ENCODE data around the gene TUBB4A. TPM values are rescaled to one million over a fixed set of nuclear protein-coding genes. Genes with fewer than 3 reads are reported as not detected.
A peak's percentile ranks its signal among the peaks of the same experiment; 100 is the strongest.

The TUBB4A gene
- total RNA-seq, 1 donor from 2014 or later = 43.4 TPM

DNA sequence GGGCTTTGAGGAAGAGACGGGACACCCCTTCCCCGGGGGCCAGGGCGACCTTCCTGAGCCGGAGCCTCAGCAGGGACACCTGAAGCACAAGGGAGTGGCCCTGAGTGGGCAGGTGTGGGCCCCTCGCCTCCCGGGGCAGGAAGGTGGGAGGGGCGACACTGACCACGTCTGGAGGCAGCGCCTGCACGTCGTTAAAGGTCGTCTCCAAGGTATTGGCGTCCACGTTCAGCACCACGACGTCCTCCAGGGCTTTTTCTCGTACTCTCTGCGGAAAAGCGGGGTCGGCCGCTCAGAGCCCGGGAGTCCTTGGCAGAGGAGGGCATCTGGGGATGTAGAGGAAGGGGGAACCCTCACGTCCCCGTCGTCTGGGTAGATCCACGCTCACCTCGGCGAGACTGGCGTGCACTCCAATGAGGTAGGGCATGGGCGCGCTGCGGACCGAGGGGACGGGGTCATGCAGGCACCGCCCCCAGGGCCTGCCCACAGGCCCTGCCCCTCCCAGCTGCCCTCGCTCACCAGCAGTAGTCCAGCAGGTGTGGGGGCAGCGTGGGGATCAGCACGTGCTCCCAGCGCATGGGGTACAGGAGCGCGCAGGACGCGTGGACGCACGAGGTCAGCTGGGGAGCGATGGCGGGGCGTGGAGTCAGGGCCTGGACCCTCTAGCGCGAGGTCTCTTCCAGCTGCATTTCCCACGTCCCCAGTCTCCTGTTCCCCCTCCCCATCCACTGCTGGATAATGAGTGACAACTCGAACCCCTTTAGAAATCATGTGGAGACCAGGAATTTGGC, 26.6 kb downstream of the TUBB4A start:
- H3K4me3 Mint-ChIP-seq (ENCODE audit: low read depth) = peak overlapping the region; percentile 52
- peaks cover 18% of the 10 kb centered on the region for H3K27me3 Mint-ChIP-seq
- DNase-seq (ENCODE audit: low spot score, unreplicated experiment) = no peak
- no peak for TF ChIP-seq CTCF (IDR thresholded peaks at IDR 0.05; ENCODE audit: unreplicated experiment)
- no peaks in the 10 kb centered on the region for H3K36me3 Mint-ChIP-seq (ENCODE audit: insufficient read depth)
- peaks cover 4% of the 10 kb centered on the region for H3K4me1 Mint-ChIP-seq (ENCODE audit: low read depth)
- H3K27ac Mint-ChIP-seq = no peak overlapping the region
- no peaks in the 10 kb centered on the region for H3K9me3 Mint-ChIP-seq (ENCODE audit: low read depth)

DNA sequence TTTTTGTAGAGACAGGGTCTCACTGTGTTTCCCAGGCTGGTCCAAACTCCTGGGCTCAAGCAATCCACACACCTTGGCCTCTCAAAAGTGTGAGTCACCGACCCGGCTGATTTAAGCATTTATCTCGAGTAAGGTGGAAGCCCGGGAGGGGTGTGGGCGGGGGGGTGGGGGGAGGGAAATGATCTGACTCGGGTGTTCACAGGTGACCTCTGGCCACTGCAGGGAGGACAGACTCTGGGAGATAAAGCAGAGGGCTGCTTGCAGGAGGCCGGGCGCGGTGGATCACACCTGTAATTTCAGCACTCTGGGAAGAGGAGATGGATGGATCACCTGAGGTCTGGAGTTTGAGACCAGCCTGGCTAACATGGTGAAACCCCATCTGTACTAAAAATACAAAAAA, 28.5 kb downstream of the TUBB4A start:
- peaks cover 12% of the 10 kb centered on the region for H3K27me3 Mint-ChIP-seq
- H3K27ac Mint-ChIP-seq = peak overlapping the region; percentile 41
- H3K9me3 Mint-ChIP-seq (ENCODE audit: low read depth) = no peaks in the 10 kb centered on the region
- H3K4me1 Mint-ChIP-seq (ENCODE audit: low read depth) = peaks cover 10% of the 10 kb centered on the region
- peaks cover 2% of the 10 kb centered on the region for H3K36me3 Mint-ChIP-seq (ENCODE audit: insufficient read depth)
- DNase-seq (ENCODE audit: low spot score, unreplicated experiment) = no peak
- TF ChIP-seq CTCF (IDR thresholded peaks at IDR 0.05; ENCODE audit: unreplicated experiment) = no peak
- no peak overlapping the region for H3K4me3 Mint-ChIP-seq (ENCODE audit: low read depth)

DNA sequence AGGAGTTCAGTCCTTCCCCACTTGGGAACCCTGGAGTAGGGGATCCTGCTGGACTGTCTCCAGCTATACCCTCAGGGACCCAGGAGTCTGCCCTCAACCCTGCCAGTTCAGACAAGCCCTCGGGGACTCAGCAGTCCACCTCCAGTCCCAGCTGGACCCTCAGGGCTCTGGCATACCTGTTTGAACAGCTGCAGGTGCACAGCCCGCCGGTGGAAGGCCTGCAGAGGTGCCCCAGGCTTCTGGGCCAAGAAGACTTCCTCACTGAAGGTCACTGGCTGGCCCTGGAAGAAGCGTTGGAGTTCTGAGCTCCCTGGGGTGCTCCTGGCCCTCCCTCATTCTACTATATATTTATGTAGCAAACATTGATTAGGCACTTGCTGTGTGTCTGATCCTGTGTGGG, 29.4 kb downstream of the TUBB4A start:
- no peak for TF ChIP-seq CTCF (IDR thresholded peaks at IDR 0.05; ENCODE audit: unreplicated experiment)
- Mint-ChIP-seq H3K9me3 (ENCODE audit: low read depth) (no peaks in the 10 kb centered on the region), H3K4me1 (ENCODE audit: low read depth) (peaks cover 10% of the 10 kb centered on the region), H3K27ac (no peak overlapping the region), H3K27me3 (peaks cover 12% of the 10 kb centered on the region), H3K4me3 (ENCODE audit: low read depth) (no peak overlapping the region), H3K36me3 (ENCODE audit: insufficient read depth) (peaks cover 7% of the 10 kb centered on the region)
- no peak for DNase-seq (ENCODE audit: low spot score, unreplicated experiment)

GRCh38 chr19:6471076-6471475, 31.0 kb downstream of the TUBB4A start:
- no peak overlapping the region for H3K4me3 Mint-ChIP-seq (ENCODE audit: low read depth)
- H3K27ac Mint-ChIP-seq = no peak overlapping the region
- TF ChIP-seq CTCF (IDR thresholded peaks at IDR 0.05; ENCODE audit: unreplicated experiment) = no peak
- no peaks in the 10 kb centered on the region for H3K9me3 Mint-ChIP-seq (ENCODE audit: low read depth)
- peaks cover 8% of the 10 kb centered on the region for H3K27me3 Mint-ChIP-seq
- H3K4me1 Mint-ChIP-seq (ENCODE audit: low read depth) = peaks cover 10% of the 10 kb centered on the region
- H3K36me3 Mint-ChIP-seq (ENCODE audit: insufficient read depth) = peaks cover 11% of the 10 kb centered on the region
- DNase-seq (ENCODE audit: low spot score, unreplicated experiment) = no peak

GRCh38 chr19:6470173-6470572, 31.9 kb downstream of the TUBB4A start:
- Mint-ChIP-seq H3K36me3 (ENCODE audit: insufficient read depth) (peaks cover 13% of the 10 kb centered on the region), H3K9me3 (ENCODE audit: low read depth) (no peaks in the 10 kb centered on the region), H3K4me1 (ENCODE audit: low read depth) (peaks cover 16% of the 10 kb centered on the region), H3K27me3 (peaks cover 3% of the 10 kb centered on the region), H3K27ac (no peak overlapping the region), H3K4me3 (ENCODE audit: low read depth) (no peak overlapping the region)
- DNase-seq (ENCODE audit: low spot score, unreplicated experiment) = no peak
- no peak for TF ChIP-seq CTCF (IDR thresholded peaks at IDR 0.05; ENCODE audit: unreplicated experiment)
